K562 (cell line): ENCODE data around the gene RBMS1. TPM values are rescaled to one million over a fixed set of nuclear protein-coding genes. Genes with fewer than 3 reads are reported as not detected.

Source experiments
- ATAC-seq: fragments of 200-7000 bp; cut with Tn5 transposase; 3 replicates; pipeline ENCODE4 v1.9.1; 2020; ENCODE audit warnings: moderate library complexity
- BruUV-seq: library from RNA; stranded (reverse); fragments of 400-500 nt; replicated peaks from 2 replicates; lab custom pipeline; 2021; lab: Mats Ljungman, UMichigan
- CTCF ChIA-PET: fragments of 300-600 bp; formaldehyde crosslinking; extraction: SDS; loops from one replicate; lab custom pipeline; 2021; ENCODE audit warnings: low intra/inter-chr PET ratio; lab: Yijun Ruan, JAX
- POLR2A ChIA-PET: fragments of 300-600, 350-650 bp; sonication (Branson Sonifier 250); formaldehyde crosslinking; extraction: SDS; loops from one replicate; lab custom pipeline; 2021; ENCODE audit warnings: antibody characterized with exemption, inconsistent platforms; lab: Yijun Ruan, JAX
- DNase-seq, 4 experiments: peaks; one replicate each; pipeline versions ENCODE4 v3.0.0 to v3.0.0-alpha.2; 2011 to 2018; ENCODE audit warnings: low spot score in 3 of 4, mixed read lengths in 3 of 4; ENCODE audit errors: extremely low read depth in 1 of 4
- FAIRE-seq: peaks from 2 replicates; lab custom pipeline; 2011; peaks lifted over from hg19 to GRCh38; lab: Jason Lieb, UNC
- H2AFZ ChIP-seq: 2 replicates; pipeline ENCODE4 v1.6.0; 2011; ENCODE audit warnings: low read depth, low read length, control low read depth, inconsistent platforms
- H3K27ac ChIP-seq: fragments of 200-600 bp; 3 replicates; pipeline ENCODE4 v1.8.0; 2011; ENCODE audit warnings: low read depth, mild to moderate bottlenecking, control low read depth, inconsistent platforms, low read length, moderate library complexity, mixed read lengths; ENCODE audit errors: extremely low read depth
- H3K27me3 ChIP-seq, 2 experiments: fragments of 300-600 bp in 1 of 2; 2 replicates in 1 of 2; 3 replicates in 1 of 2; pipeline versions ENCODE4 v1.6.0 to v1.8.0; 2011; ENCODE audit warnings: inconsistent platforms in 2 of 2, low read length in 2 of 2, mild to moderate bottlenecking in 1 of 2, mixed read lengths in 1 of 2, moderate library complexity in 1 of 2; ENCODE audit not compliant: control insufficient read depth in 2 of 2, insufficient read depth in 2 of 2
- H3K36me3 ChIP-seq: fragments of 300-600 bp; 3 replicates; pipeline ENCODE4 v1.8.0; 2011; ENCODE audit warnings: mild to moderate bottlenecking, low read length, inconsistent platforms; ENCODE audit not compliant: control insufficient read depth, insufficient read depth
- H3K4me1 ChIP-seq, 2 experiments: fragments of 200-600 bp in 1 of 2; replicated peaks in 1 of 2; 2 replicates in 1 of 2; 3 replicates in 1 of 2; pipeline versions ENCODE4 v1.5.1 to v1.8.0; 2011; ENCODE audit warnings: inconsistent platforms in 2 of 2, low read length in 2 of 2, mild to moderate bottlenecking in 1 of 2, mixed read lengths in 1 of 2, moderate library complexity in 1 of 2; ENCODE audit not compliant: control insufficient read depth in 2 of 2, insufficient read depth in 2 of 2
- H3K4me2 ChIP-seq: 2 replicates; pipeline ENCODE4 v1.6.1; 2011; ENCODE audit warnings: low read length, control low read depth, inconsistent platforms, mixed read lengths; ENCODE audit not compliant: insufficient read depth
- H3K4me3 ChIP-seq: fragments of 200-600 bp; sonication (generic), shearing (Covaris generic); 2 replicates; pipeline ENCODE4 v1.5.1; 2016; ENCODE audit warnings: control low read depth, inconsistent platforms
- H3K79me2 ChIP-seq: fragments of 200-600 bp; 3 replicates; pipeline ENCODE4 v1.8.0; 2011; ENCODE audit warnings: low read length, inconsistent platforms; ENCODE audit not compliant: control insufficient read depth, insufficient read depth
- H3K9ac ChIP-seq, 2 experiments: 2 replicates each; pipeline versions ENCODE4 v1.6.0 to v1.6.1; 2011; ENCODE audit warnings: low read depth in 2 of 2, low read length in 2 of 2, control low read depth in 1 of 2, inconsistent platforms in 1 of 2, mild to moderate bottlenecking in 1 of 2, mixed read lengths in 1 of 2; ENCODE audit not compliant: insufficient read depth in 1 of 2
- H3K9me1 ChIP-seq: one replicate; pipeline ENCODE4 v1.6.0; 2011; ENCODE audit warnings: inconsistent platforms, mild to moderate bottlenecking, low read length, moderate library complexity; ENCODE audit not compliant: control insufficient read depth, insufficient read depth
- H3K9me3 ChIP-seq: replicated peaks from 2 replicates; pipeline ENCODE4 v1.5.1; 2011; ENCODE audit warnings: low read depth, low read length, inconsistent platforms; ENCODE audit not compliant: control insufficient read depth, insufficient read depth
- H4K20me1 ChIP-seq: replicated peaks from 2 replicates; pipeline ENCODE4 v1.6.1; 2011; ENCODE audit warnings: low read length, inconsistent platforms, mixed read lengths; ENCODE audit not compliant: control insufficient read depth, insufficient read depth
- BACH1 ChIP-seq: fragments of 200-800 bp; sonication (Bioruptor generic); IDR thresholded peaks from 2 replicates; pipeline ENCODE4 v1.6.1; 2016; ENCODE audit warnings: missing genetic modification characterization, missing compliant biosample characterization
- CCAR2 ChIP-seq: fragments of 200-400 bp; formaldehyde crosslinking; IDR thresholded peaks from 2 replicates; pipeline ENCODE4 v1.6.1; 2017; ENCODE audit warnings: mild to moderate bottlenecking, low read depth, low read length
- CREM ChIP-seq: IDR thresholded peaks from 2 replicates; pipeline ENCODE4 v1.6.1; 2014; ENCODE audit warnings: antibody characterized with exemption, low read depth
- DACH1 ChIP-seq: fragments of 450-650 bp; IDR thresholded peaks from 2 replicates; pipeline ENCODE4 v1.6.1; 2018; ENCODE audit not compliant: partially characterized antibody
- FOXA1 ChIP-seq: fragments of 450-650 bp; IDR thresholded peaks from 2 replicates; pipeline ENCODE4 v1.6.1; 2016; ENCODE audit warnings: mild to moderate bottlenecking, borderline replicate concordance
- JUND ChIP-seq, 2 experiments: IDR thresholded peaks; 2 replicates in 1 of 2; 3 replicates in 1 of 2; pipeline ENCODE4 v1.6.1; 2011; ENCODE audit warnings: borderline replicate concordance in 2 of 2, low read depth in 2 of 2, low read length in 2 of 2, improper control_type of control experiment in 1 of 2, missing biosample characterization in 1 of 2, missing genetic modification characterization in 1 of 2, missing genetic modification reagents in 1 of 2
- KLF1 ChIP-seq: fragments of 450-650 bp; IDR thresholded peaks from 2 replicates; pipeline ENCODE4 v1.6.1; 2016; ENCODE audit warnings: missing genetic modification characterization, missing compliant biosample characterization
- POLR2B ChIP-seq: fragments of 450-650 bp; IDR thresholded peaks from 2 replicates; pipeline ENCODE4 v1.6.1; 2018; ENCODE audit warnings: low read depth; ENCODE audit not compliant: partially characterized antibody
- SMARCE1 ChIP-seq: fragments of 450-650 bp; IDR thresholded peaks from 2 replicates; pipeline ENCODE4 v1.7.1; 2016; ENCODE audit warnings: mild to moderate bottlenecking
- SNIP1 ChIP-seq: fragments of 450-650 bp; IDR thresholded peaks from 2 replicates; pipeline ENCODE4 v1.7.1; 2017; ENCODE audit warnings: low read depth, mild to moderate bottlenecking
- SPI1 ChIP-seq: IDR thresholded peaks from 2 replicates; pipeline ENCODE4 v1.6.1; 2011; ENCODE audit warnings: low read depth, low read length, control low read depth, borderline replicate concordance
- TFE3 ChIP-seq: fragments of 450-650 bp; formaldehyde crosslinking; IDR thresholded peaks from 2 replicates; pipeline ENCODE4 v1.4.0; 2020; ENCODE audit warnings: mild to moderate bottlenecking, mixed read lengths
- ZNF134 ChIP-seq: fragments of 250-450 bp; sonication (Bioruptor Pico); conservative IDR thresholded peaks from 2 replicates; pipeline ENCODE4 v1.4.0; 2020
- ZNF77 ChIP-seq: fragments of 250-450 bp; sonication (Bioruptor Pico); IDR thresholded peaks from 2 replicates; pipeline ENCODE4 v1.5.0; 2020
- whole genome bisulfite sequencing: fragments of 100-300 bp; shearing (Covaris generic); methylation state at CpG from one replicate; pipeline ENCODE4 v1.1.6; 2016; ENCODE audit warnings: low coverage, mixed read lengths; ENCODE audit not compliant: insufficient coverage; ENCODE audit errors: missing lambda C conversion rate; 5-methylcytosine and 5-hydroxymethylcytosine counted together
- in situ Hi-C: fragments of 300-500 bp; cut with MboI; formaldehyde crosslinking; loops from 4 replicates; pipeline ENCODE4 v1.15.0; 2018; ENCODE audit warnings: inconsistent platforms, mixed read lengths
- intact Hi-C: fragments of 100-400 bp; cut with micrococcal nuclease; formaldehyde crosslinking; loops from 2 replicates; pipeline ENCODE4 v1.14.2; 2022
- polyA plus RNA-seq, 8 experiments: library from polyadenylated mRNA; depleted of rRNA in 4 of 8; stranded (reverse) in 5 of 8; unstranded in 3 of 8; fragments of >200 nt; fragmentation: Nextera tagmentation in 2 of 8; fragmentation: Illumina TruSeq in 1 of 8; extraction: Ambion mirVana in 2 of 8; extraction: Trizol in 1 of 8; gene quantifications; 2 replicates each; pipeline versions ENCODE4 v1.2.1 to v1.2.3, GENCODE V29; 2011 to 2014; ENCODE audit warnings: inconsistent platforms in 1 of 8, missing spikeins in 1 of 8
- total RNA-seq, 7 experiments: library from RNA; depleted of rRNA in 6 of 7; stranded (reverse); fragments of >200 nt in 6 of 7; fragmentation: Illumina TruSeq in 2 of 7; extraction: Trizol in 2 of 7; gene quantifications; 2 replicates each; pipeline versions ENCODE4 v1.2.1 to v1.2.3, GENCODE V29; 2011 to 2021; ENCODE audit warnings: low replicate concordance in 1 of 7
- TF ChIP-seq, protein P1 (sequence below): fragments of 450-650 bp; formaldehyde crosslinking; IDR thresholded peaks from 2 replicates; pipeline ENCODE4 v1.4.0; 2022; ENCODE audit warnings: missing genetic modification characterization
- TF ChIP-seq, protein P2 (sequence below): fragments of 450-650 bp; IDR thresholded peaks from 2 replicates; pipeline ENCODE4 v1.7.1; 2018; ENCODE audit warnings: mild to moderate bottlenecking, low read depth; ENCODE audit not compliant: partially characterized antibody

The RBMS1 gene
- total and polyA plus RNA-seq, 9 of the 15 experiments (the other 6 are each of a cell fraction or from before 2014, with no cell fraction given) = 0.04 to 0.31 (median 0.09) TPM; not detected in 6

GRCh38 chr2:160458718-160459453 is 34.7 kb downstream of the RBMS1 start (continued):
- no peak for TF ChIP-seq ZNF134

DNA sequence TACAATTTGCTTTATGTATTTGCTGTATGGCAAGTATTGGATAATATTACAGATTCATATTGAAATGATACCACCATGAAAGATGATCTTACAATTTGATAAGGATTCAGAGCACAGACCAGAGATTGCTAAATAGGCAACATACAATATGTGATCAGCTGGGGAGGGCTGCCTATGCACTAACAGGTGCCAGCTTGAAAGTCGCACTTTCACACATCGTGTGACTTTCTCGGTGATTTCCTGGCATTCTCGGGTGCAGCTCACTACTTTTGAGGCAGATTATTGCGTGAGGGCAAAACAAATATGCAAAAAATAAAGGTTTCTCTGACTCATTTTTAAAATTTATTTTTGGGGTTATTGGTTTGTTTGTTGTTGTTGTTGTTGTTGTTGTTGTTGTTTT is 36.0 kb downstream of the RBMS1 start:
- ChIA-PET CTCF (no interaction called here), POLR2A (no interaction called here)
- Histone ChIP-seq H3K36me3 (no peaks in the 10 kb centered on the region), H2AFZ (no peak overlapping the region), H3K9me1 (no peaks in the 10 kb centered on the region), H3K9ac (no peak overlapping the region), H3K4me2 (no peak overlapping the region), H3K9me3 (no peaks in the 10 kb centered on the region), H3K4me3 (no peak overlapping the region), H3K4me1 (no peaks in the 10 kb centered on the region), H4K20me1 (no peaks in the 10 kb centered on the region), H3K79me2 (no peaks in the 10 kb centered on the region), H3K27me3 (no peaks in the 10 kb centered on the region), H3K27ac (no peak overlapping the region)
- intact Hi-C loops (no loop called here), in situ Hi-C loops (no loop called here)
- 2% methylated on average over 5 of the region's 5 CpGs for WGBS
- DNase-seq = no peak
- BruUV-seq = no TSS peak
- no peak for ATAC-seq
- FAIRE-seq = no peak
- TF ChIP-seq SNIP1 = no peak
- no peak for TF ChIP-seq TFE3
- no peak for TF ChIP-seq JUND (IDR thresholded peaks at IDR 0.05; ENCODE audit: borderline replicate concordance, low read depth, low read length)
- no peak for TF ChIP-seq JUND (tag; IDR thresholded peaks at IDR 0.05; ENCODE audit: borderline replicate concordance, low read depth, low read length)
- TF ChIP-seq POLR2B = no peak
- TF ChIP-seq, protein P1, sequence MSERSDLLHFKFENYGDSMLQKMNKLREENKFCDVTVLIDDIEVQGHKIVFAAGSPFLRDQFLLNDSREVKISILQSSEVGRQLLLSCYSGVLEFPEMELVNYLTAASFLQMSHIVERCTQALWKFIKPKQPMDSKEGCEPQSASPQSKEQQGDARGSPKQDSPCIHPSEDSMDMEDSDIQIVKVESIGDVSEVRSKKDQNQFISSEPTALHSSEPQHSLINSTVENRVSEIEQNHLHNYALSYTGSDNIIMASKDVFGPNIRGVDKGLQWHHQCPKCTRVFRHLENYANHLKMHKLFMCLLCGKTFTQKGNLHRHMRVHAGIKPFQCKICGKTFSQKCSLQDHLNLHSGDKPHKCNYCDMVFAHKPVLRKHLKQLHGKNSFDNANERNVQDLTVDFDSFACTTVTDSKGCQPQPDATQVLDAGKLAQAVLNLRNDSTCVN (CRISPR knock-in tag) = no peak
- TF ChIP-seq KLF1 = no peak
- no peak for TF ChIP-seq SMARCE1
- no peak for TF ChIP-seq FOXA1
- TF ChIP-seq ZNF77 (CRISPR knock-in tag) = no peak
- no peak for TF ChIP-seq BACH1 (tag)
- TF ChIP-seq CCAR2 = no peak
- TF ChIP-seq CREM = no peak
- no peak for TF ChIP-seq DACH1
- TF ChIP-seq SPI1 = no peak
- TF ChIP-seq, protein P2, sequence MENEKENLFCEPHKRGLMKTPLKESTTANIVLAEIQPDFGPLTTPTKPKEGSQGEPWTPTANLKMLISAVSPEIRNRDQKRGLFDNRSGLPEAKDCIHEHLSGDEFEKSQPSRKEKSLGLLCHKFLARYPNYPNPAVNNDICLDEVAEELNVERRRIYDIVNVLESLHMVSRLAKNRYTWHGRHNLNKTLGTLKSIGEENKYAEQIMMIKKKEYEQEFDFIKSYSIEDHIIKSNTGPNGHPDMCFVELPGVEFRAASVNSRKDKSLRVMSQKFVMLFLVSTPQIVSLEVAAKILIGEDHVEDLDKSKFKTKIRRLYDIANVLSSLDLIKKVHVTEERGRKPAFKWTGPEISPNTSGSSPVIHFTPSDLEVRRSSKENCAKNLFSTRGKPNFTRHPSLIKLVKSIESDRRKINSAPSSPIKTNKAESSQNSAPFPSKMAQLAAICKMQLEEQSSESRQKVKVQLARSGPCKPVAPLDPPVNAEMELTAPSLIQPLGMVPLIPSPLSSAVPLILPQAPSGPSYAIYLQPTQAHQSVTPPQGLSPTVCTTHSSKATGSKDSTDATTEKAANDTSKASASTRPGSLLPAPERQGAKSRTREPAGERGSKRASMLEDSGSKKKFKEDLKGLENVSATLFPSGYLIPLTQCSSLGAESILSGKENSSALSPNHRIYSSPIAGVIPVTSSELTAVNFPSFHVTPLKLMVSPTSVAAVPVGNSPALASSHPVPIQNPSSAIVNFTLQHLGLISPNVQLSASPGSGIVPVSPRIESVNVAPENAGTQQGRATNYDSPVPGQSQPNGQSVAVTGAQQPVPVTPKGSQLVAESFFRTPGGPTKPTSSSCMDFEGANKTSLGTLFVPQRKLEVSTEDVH = no peak
